T-cell (primary cell): ENCODE results near the gene SASH3. TPM values are rescaled to one million over a fixed set of nuclear protein-coding genes. Genes with fewer than 3 reads are reported as not detected.
A peak's percentile ranks its signal among the peaks of the same experiment; 100 is the strongest.

ENCODE experiments used
- ATAC-seq, 4 experiments: fragments of 200-7000 bp in 3 of 4; fragments of 150-1000 bp in 1 of 4; cut with Tn5 transposase; replicated peaks in 1 of 4; 1 replicate in 3 of 4; 2 replicates in 1 of 4; pipeline ENCODE4 v1.10.0; 2021; ENCODE audit warnings: moderate library complexity in 3 of 4, mild to moderate bottlenecking in 2 of 4, moderate number of reproducible peaks in 1 of 4
- CTCF ChIA-PET, 2 donors: fragments of 300-600 bp; sonication (Branson Sonifier 250); formaldehyde crosslinking; loops; one replicate each; lab custom pipeline; 2022; ENCODE audit warnings: antibody characterized with exemption in 2 of 2; lab: Charles Lee
- POLR2A ChIA-PET, 2 donors: fragments of 300-600 bp; sonication (Branson Sonifier 250); formaldehyde crosslinking; loops; one replicate each; lab custom pipeline; 2022; ENCODE audit warnings: antibody characterized with exemption in 2 of 2; lab: Charles Lee
- DNase-seq, 35 experiments: peaks; one replicate each; pipeline versions ENCODE4 v3.0.0 to v3.0.0-alpha.2; 2013 to 2023
- H3K27ac ChIP-seq: one replicate; pipeline ENCODE4 v1.5.1; 2013; ENCODE audit warnings: low read length
- H3K27me3 ChIP-seq, 2 experiments: replicated peaks in 1 of 2; 1 replicate in 1 of 2; 2 replicates in 1 of 2; pipeline versions ENCODE4 v1.6.1 to v1.7.0; 2013; ENCODE audit warnings: low read length in 1 of 2, mixed read lengths in 1 of 2; ENCODE audit not compliant: control insufficient read depth in 2 of 2, insufficient read depth in 2 of 2; ENCODE audit errors: extremely low read depth in 1 of 2
- H3K36me3 ChIP-seq, 2 donors: 1 replicate in 1 of 2; 2 replicates in 1 of 2; pipeline versions ENCODE4 v1.6.1 to v1.7.0; 2013; ENCODE audit warnings: low read length in 1 of 2; ENCODE audit not compliant: control insufficient read depth in 2 of 2, insufficient read depth in 1 of 2; ENCODE audit errors: extremely low read depth in 1 of 2
- H3K4me1 ChIP-seq, 2 experiments: 1 replicate in 1 of 2; 2 replicates in 1 of 2; pipeline versions ENCODE4 v1.6.1 to v1.7.0; 2013; ENCODE audit warnings: low read length in 2 of 2, mixed read lengths in 1 of 2; ENCODE audit not compliant: insufficient read depth in 2 of 2, control insufficient read depth in 1 of 2; ENCODE audit errors: extremely low read depth in 1 of 2
- H3K4me3 ChIP-seq, 2 donors: 1 replicate in 1 of 2; 2 replicates in 1 of 2; pipeline versions ENCODE4 v1.5.1 to v1.7.0; 2013; ENCODE audit warnings: mild to moderate bottlenecking in 2 of 2, low read length in 1 of 2, moderate library complexity in 1 of 2; ENCODE audit not compliant: control insufficient read depth in 1 of 2; ENCODE audit errors: extremely low read depth in 1 of 2
- H3K9me3 ChIP-seq: 2 replicates; pipeline ENCODE4 v1.7.0; 2013
- H3K27ac Mint-ChIP-seq, 2 donors: one replicate each; pipeline ENCODE4 v1.8.0; 2020 to 2021; ENCODE audit warnings: mild to moderate bottlenecking in 2 of 2, mixed read lengths in 2 of 2
- H3K27me3 Mint-ChIP-seq, 2 donors: one replicate each; pipeline ENCODE4 v1.8.0; 2021 to 2022; ENCODE audit warnings: mixed read lengths in 2 of 2
- H3K36me3 Mint-ChIP-seq: one replicate; pipeline ENCODE4 v1.8.0; 2021; ENCODE audit warnings: mixed read lengths
- H3K4me1 Mint-ChIP-seq, 3 donors: one replicate each; pipeline ENCODE4 v1.8.0; 2020 to 2022; ENCODE audit warnings: mixed read lengths in 3 of 3, mild to moderate bottlenecking in 1 of 3
- H3K4me3 Mint-ChIP-seq, 3 donors: one replicate each; pipeline ENCODE4 v1.8.0; 2020 to 2022; ENCODE audit warnings: mild to moderate bottlenecking in 3 of 3, mixed read lengths in 3 of 3, moderate library complexity in 3 of 3
- H3K9me3 Mint-ChIP-seq, 3 donors: one replicate each; pipeline ENCODE4 v1.8.0; 2020 to 2022; ENCODE audit warnings: mixed read lengths in 3 of 3
- WGBS: methylation state at CpG from one replicate; pipeline ENCODE4 v1.1.5; 2013; ENCODE audit warnings: missing lambda C conversion rate; ENCODE audit not compliant: insufficient coverage; 5-methylcytosine and 5-hydroxymethylcytosine counted together
- total RNA-seq, 35 experiments: library from RNA in 6 of 35; stranded (reverse) in 6 of 35; fragments of 120-200 nt in 1 of 35; gene quantifications; one replicate each; pipeline versions ENCODE4 v1.2.1 to v1.2.4 and lab custom pipeline; 2013 to 2026

The SASH3 gene
- total RNA-seq: 100 to 1,000 TPM; 102 to 163 (median 142) TPM
- 190 TPM for total RNA-seq (2013)
- 15.4 to 237 (median 108) reads per million in 29 experiments for total RNA-seq (lab: John Stamatoyannopoulos, UW)

- CTCF ChIA-PET: interaction anchor here in 1 of 2 donors (1.0 to 1.1 kb wide), 2 partner anchors 10 to 20 kb away, joined by 3 read pairs; no protein-coding TSS in a partner anchor
Observed at GRCh38 chrX:129779747-129780146, at the start of gene SASH3. SASH3 (plus strand) TSS chrX:129779949; CDS start chrX:129780098, 149 bp downstream.

GRCh38 chrX:129731228-129731627, 48.5 kb upstream of the SASH3 start:
- Histone ChIP-seq H3K27me3 (no peaks in the 10 kb centered on the region), H3K4me1 (peaks cover 4 to 19% of the 10 kb centered on the region in 2 experiments), H3K27ac (no peak overlapping the region), H3K36me3 (no peaks in the 10 kb centered on the region), H3K9me3 (no peaks in the 10 kb centered on the region), H3K4me3 (no peak overlapping the region)
- WGBS: 60% methylated on average over 1 of the region's 2 CpGs
- Mint-ChIP-seq H3K4me3 (peak overlapping the region in 1 of 3 donors; percentile 15), H3K9me3 (no peaks in the 10 kb centered on the region), H3K27ac (peak overlapping the region; percentile 72 to 79), H3K36me3 (no peaks in the 10 kb centered on the region), H3K27me3 (peaks cover 0 to 10% of the 10 kb centered on the region in 2 donors), H3K4me1 (peaks cover 23 to 55% (median 35%) of the 10 kb centered on the region in 3 donors)
- ATAC-seq: peak in 2 of 4 experiments; percentile 20 to 35
- CTCF ChIA-PET: interaction anchor here in 1 of 2 donors (0.6 kb wide), 1 partner anchor 338 kb away, joined by 3 read pairs; no protein-coding TSS in a partner anchor
- POLR2A ChIA-PET: no interaction called here
- no peak for DNase-seq

More at GRCh38 chrX:129779747-129780146, at the start of gene SASH3:
- Mint-ChIP-seq H3K27me3 (no peaks in the 10 kb centered on the region), H3K4me1 (peaks cover 72 to 80% (median 74%) of the 10 kb centered on the region in 3 donors), H3K4me3 (peak within 1 kb of the TSS; percentile 90 to 98 (median 94)), H3K9me3 (no peaks in the 10 kb centered on the region), H3K36me3 (peaks cover 19% of the 10 kb centered on the region), H3K27ac (peak within 1 kb of the TSS; percentile 84 to 97)
- no peaks in the 10 kb centered on the region for H3K27me3 ChIP-seq
- H3K27ac ChIP-seq: peak within 1 kb of the TSS; percentile 83
- peak in 34 of 35 experiments; percentile 41 to 78 (median 60) for DNase-seq
- no peaks in the 10 kb centered on the region for H3K9me3 ChIP-seq
- ATAC-seq: peak; percentile 30 to 46 (median 40)
- POLR2A ChIA-PET: interaction anchor here in 1 of 2 donors (1.2 kb wide), 1 partner anchor 10 kb away, joined by 3 read pairs; no protein-coding TSS in a partner anchor
- H3K36me3 ChIP-seq: peaks cover 0 to 31% of the 10 kb centered on the region in 2 donors
- peak within 1 kb of the TSS; percentile 82 to 87 for H3K4me3 ChIP-seq
- H3K4me1 ChIP-seq: peaks cover 29 to 74% of the 10 kb centered on the region in 2 experiments
- 0% methylated on average over 7 of the region's 13 CpGs for WGBS

DNA sequence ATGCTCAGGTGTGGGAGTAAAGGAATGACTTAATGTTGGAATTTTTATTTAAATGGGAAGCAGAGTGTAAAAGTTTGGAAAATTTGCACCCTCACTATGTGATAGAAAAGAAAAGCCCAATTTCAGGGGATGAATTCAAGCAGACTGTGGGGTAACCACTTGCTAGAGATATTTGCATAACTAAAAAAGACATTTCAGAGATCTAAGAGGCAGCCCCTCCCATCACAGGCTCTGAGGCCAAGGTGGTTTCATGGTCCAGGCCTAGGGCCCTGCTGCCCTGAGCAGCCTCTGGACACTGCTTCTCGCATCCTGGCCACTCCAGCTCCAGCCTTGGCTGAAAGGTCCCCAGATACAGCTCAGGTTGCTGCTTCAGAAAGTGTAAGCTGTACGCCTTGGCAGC, 46.9 kb upstream of the SASH3 start:
- peaks cover 4 to 30% of the 10 kb centered on the region in 2 experiments for H3K4me1 ChIP-seq
- no peak overlapping the region for H3K4me3 Mint-ChIP-seq
- DNase-seq (no peak), ATAC-seq (no peak)
- H3K27ac ChIP-seq: no peak overlapping the region
- ChIA-PET CTCF (no interaction called here), POLR2A (no interaction called here)
- 88% methylated on average over 1 of the region's 2 CpGs for WGBS
- peaks cover 29 to 58% (median 29%) of the 10 kb centered on the region in 3 donors for H3K4me1 Mint-ChIP-seq
- H3K27ac Mint-ChIP-seq: no peak overlapping the region
- H3K4me3 ChIP-seq: no peak overlapping the region
- no peaks in the 10 kb centered on the region for H3K27me3 ChIP-seq
- no peaks in the 10 kb centered on the region for H3K9me3 ChIP-seq
- no peaks in the 10 kb centered on the region for H3K36me3 ChIP-seq
- H3K36me3 Mint-ChIP-seq: no peaks in the 10 kb centered on the region
- no peaks in the 10 kb centered on the region for H3K9me3 Mint-ChIP-seq
- H3K27me3 Mint-ChIP-seq: peaks cover 0 to 10% of the 10 kb centered on the region in 2 donors

GRCh38 chrX:129733335-129733734, 46.4 kb upstream of the SASH3 start:
- ATAC-seq (no peak), DNase-seq (no peak)
- Histone ChIP-seq H3K27me3 (no peaks in the 10 kb centered on the region), H3K9me3 (no peaks in the 10 kb centered on the region), H3K4me3 (no peak overlapping the region), H3K36me3 (no peaks in the 10 kb centered on the region), H3K27ac (no peak overlapping the region), H3K4me1 (peaks cover 4 to 35% of the 10 kb centered on the region in 2 experiments)
- ChIA-PET CTCF (no interaction called here), POLR2A (no interaction called here)
- Mint-ChIP-seq H3K4me3 (no peak overlapping the region), H3K4me1 (peaks cover 29 to 63% (median 33%) of the 10 kb centered on the region in 3 donors), H3K27ac (no peak overlapping the region), H3K27me3 (peaks cover 0 to 15% of the 10 kb centered on the region in 2 donors), H3K9me3 (no peaks in the 10 kb centered on the region), H3K36me3 (no peaks in the 10 kb centered on the region)
- WGBS: 100% methylated on average over 1 of the region's 4 CpGs

DNA sequence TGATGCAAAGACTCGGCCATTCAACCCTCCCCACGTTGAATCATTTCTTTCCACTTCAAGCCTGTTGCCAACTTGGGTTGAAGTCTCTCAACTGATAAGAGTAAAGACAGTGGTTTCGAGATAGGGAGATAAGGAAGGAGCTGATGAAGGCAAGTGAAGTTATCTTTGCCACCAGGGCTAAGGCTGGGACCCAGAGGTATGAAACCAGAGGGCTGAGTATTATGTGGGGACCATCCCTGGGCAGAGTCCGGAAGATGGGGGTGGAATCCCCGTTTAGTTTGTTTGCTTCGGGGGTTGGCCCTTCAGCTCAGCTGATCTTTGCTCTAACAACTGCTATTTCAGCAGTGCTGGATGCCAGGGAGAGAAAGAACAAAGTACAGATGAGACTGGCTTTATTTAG, 43.3 kb upstream of the SASH3 start:
- H3K27ac Mint-ChIP-seq: peak overlapping the region; percentile 41 to 76
- WGBS: no CpG with 5 or more reads among the region's 6 CpGs
- peaks cover 0 to 14% of the 10 kb centered on the region in 2 donors for H3K27me3 Mint-ChIP-seq

GRCh38 chrX:129737916-129738315, 41.8 kb upstream of the SASH3 start:
- Histone ChIP-seq H3K36me3 (no peaks in the 10 kb centered on the region), H3K9me3 (no peaks in the 10 kb centered on the region), H3K27me3 (no peaks in the 10 kb centered on the region), H3K27ac (no peak overlapping the region), H3K4me1 (peaks cover 0 to 43% of the 10 kb centered on the region in 2 experiments), H3K4me3 (no peak overlapping the region)
- Mint-ChIP-seq H3K36me3 (no peaks in the 10 kb centered on the region), H3K27ac (peak overlapping the region in 1 of 2 donors; percentile 52), H3K4me1 (peaks cover 22 to 43% (median 30%) of the 10 kb centered on the region in 3 donors), H3K4me3 (no peak overlapping the region), H3K9me3 (no peaks in the 10 kb centered on the region), H3K27me3 (peaks cover 0 to 14% of the 10 kb centered on the region in 2 donors)
- no CpG with 5 or more reads among the region's 5 CpGs for WGBS
- POLR2A ChIA-PET: interaction anchor here in 1 of 2 donors (0.7 kb wide), 1 partner anchor 120 kb away, joined by 13 read pairs; no protein-coding TSS in a partner anchor
- ATAC-seq: no peak
- CTCF ChIA-PET: interaction anchor here in 1 of 2 donors (0.5 kb wide), 1 partner anchor 32 kb away, joined by 3 read pairs; no protein-coding TSS in a partner anchor
- no peak for DNase-seq

More for the DNA sequence above, 43.3 kb upstream of the SASH3 start:
- Histone ChIP-seq H3K27ac (no peak overlapping the region), H3K9me3 (no peaks in the 10 kb centered on the region), H3K4me1 (peaks cover 0 to 32% of the 10 kb centered on the region in 2 experiments), H3K36me3 (no peaks in the 10 kb centered on the region), H3K27me3 (no peaks in the 10 kb centered on the region), H3K4me3 (no peak overlapping the region)
- ATAC-seq (peak; percentile 48 to 66 (median 59)), DNase-seq (peak in 1 of 35 experiments; percentile 16)
- H3K36me3 Mint-ChIP-seq: no peaks in the 10 kb centered on the region
- peaks cover 19 to 46% (median 24%) of the 10 kb centered on the region in 3 donors for H3K4me1 Mint-ChIP-seq
- no peaks in the 10 kb centered on the region for H3K9me3 Mint-ChIP-seq
- peak overlapping the region in 1 of 3 donors; percentile 26 for H3K4me3 Mint-ChIP-seq
- ChIA-PET POLR2A (no interaction called here), CTCF (interaction anchor here in 1 of 2 donors (0.8 to 0.9 kb wide), 2 partner anchors 10 to 87 kb away, joined by 3 read pairs; no protein-coding TSS in a partner anchor)
